Mucosa of descending colon (tissue), 3 donors: ENCODE measurements around the gene MAN2A1. TPM values are rescaled to one million over a fixed set of nuclear protein-coding genes. Genes with fewer than 3 reads are reported as not detected.

Experiments used
- ATAC-seq: fragments of 200-7000 bp; cut with Tn5 transposase; one replicate; pipeline ENCODE4 v1.9.1; 2020; ENCODE audit warnings: mild to moderate bottlenecking, moderate library complexity
- DNase-seq, 3 donors: peaks; one replicate each; pipeline ENCODE4 v3.0.0-alpha.2; 2020
- H3K36me3 ChIP-seq: fragments of 200-600 bp; one replicate; pipeline ENCODE4 v1.8.0; 2021; ENCODE audit warnings: low read depth, mild to moderate bottlenecking
- H3K4me1 ChIP-seq: fragments of 200-600 bp; one replicate; pipeline ENCODE4 v1.8.0; 2021; ENCODE audit warnings: low read depth, mild to moderate bottlenecking
- H3K4me3 ChIP-seq: fragments of 200-600 bp; one replicate; pipeline ENCODE4 v1.8.0; 2021; ENCODE audit warnings: mild to moderate bottlenecking
- H3K9me3 ChIP-seq: fragments of 200-600 bp; one replicate; pipeline ENCODE4 v1.8.0; 2021; ENCODE audit warnings: mild to moderate bottlenecking
- CTCF ChIP-seq: fragments of 200-600 bp; IDR thresholded peaks from one replicate; pipeline ENCODE4 v1.8.0; 2022; ENCODE audit warnings: antibody characterized with exemption, mild to moderate bottlenecking
- intact Hi-C, 2 donors: fragments of 100-400 bp; cut with DNase I in 1 of 2; cut with micrococcal nuclease in 1 of 2; formaldehyde crosslinking; loops; one replicate each; pipeline versions ENCODE4 v1.11.0 to v1.11.1; 2022; cut with DNase I, micrococcal nuclease
- total RNA-seq, 3 donors: library from RNA; stranded (reverse); fragmentation: NEBNext Ultra II Directional in 2 of 3; extraction: Animal tissue kit (Norgen Biotek cat#: 25700) in 2 of 3; gene quantifications; one replicate each; pipeline versions ENCODE4 v1.2.1 to v1.2.4, GENCODE V29; 2021 to 2023
- donor health status: DM: no; HTN: no; CAD: no; lungs with moderate emphysema.
- donor health status: DM: no; HTN: no; CAD: no.
- donor health status: DM: no; HTN: yes; CAD: no.

Gene MAN2A1
- total RNA-seq, 3 donors from 2014 or later = 56.8 to 88.7 (median 75.1) TPM

GRCh38 chr5:109649318-109649717 lies 40.4 kb upstream of the MAN2A1 start:
- no peak overlapping the region for H3K4me3 ChIP-seq
- DNase-seq (no peak), ATAC-seq (no peak)

GRCh38 chr5:109650493-109650892 lies 39.2 kb upstream of the MAN2A1 start:
- Histone ChIP-seq H3K9me3 (no peaks in the 10 kb centered on the region), H3K4me3 (no peak overlapping the region), H3K36me3 (no peaks in the 10 kb centered on the region), H3K4me1 (no peaks in the 10 kb centered on the region)
- intact Hi-C loops = no loop called here
- DNase-seq = no peak
- no peak for ATAC-seq
- no peak for TF ChIP-seq CTCF

More at GRCh38 chr5:109649318-109649717, 40.4 kb upstream of the MAN2A1 start:
- H3K9me3 ChIP-seq = no peaks in the 10 kb centered on the region
- H3K36me3 ChIP-seq = no peaks in the 10 kb centered on the region
- no peak for TF ChIP-seq CTCF
- no peaks in the 10 kb centered on the region for H3K4me1 ChIP-seq
- intact Hi-C loops = no loop called here

GRCh38 chr5:109652096-109652495 lies 37.6 kb upstream of the MAN2A1 start:
- TF ChIP-seq CTCF = no peak
- no peak for DNase-seq
- ATAC-seq = no peak

GRCh38 chr5:109653042-109653441 lies 36.7 kb upstream of the MAN2A1 start:
- Histone ChIP-seq H3K4me3 (no peak overlapping the region), H3K36me3 (no peaks in the 10 kb centered on the region), H3K4me1 (no peaks in the 10 kb centered on the region), H3K9me3 (no peaks in the 10 kb centered on the region)
- DNase-seq (no peak), ATAC-seq (no peak)
- intact Hi-C loops = no loop called here
- no peak for TF ChIP-seq CTCF

More at GRCh38 chr5:109652096-109652495, 37.6 kb upstream of the MAN2A1 start:
- H3K4me1 ChIP-seq = no peaks in the 10 kb centered on the region
- H3K9me3 ChIP-seq = no peaks in the 10 kb centered on the region
- H3K4me3 ChIP-seq = no peak overlapping the region
- H3K36me3 ChIP-seq = no peaks in the 10 kb centered on the region
- intact Hi-C loops = no loop called here

- DNase-seq (no peak), ATAC-seq (no peak)
- no peaks in the 10 kb centered on the region for H3K36me3 ChIP-seq
- no peaks in the 10 kb centered on the region for H3K9me3 ChIP-seq
- intact Hi-C loops = no loop called here
- no peak for TF ChIP-seq CTCF
- H3K4me3 ChIP-seq = no peak overlapping the region
- H3K4me1 ChIP-seq = no peaks in the 10 kb centered on the region
Measured at GRCh38 chr5:109653561-109654239, 36.0 kb upstream of the MAN2A1 start.
